Upper lobe of left lung (tissue), 6 donors: ENCODE data around the gene ZNF43. TPM values are rescaled to one million over a fixed set of nuclear protein-coding genes. Genes with fewer than 3 reads are reported as not detected.
"Not testable (repeated sequence)": the region's sequence is repeated elsewhere in the genome, so short reads cannot be mapped to it uniquely, and the experiment has no call there.

Source experiments
- ATAC-seq, 2 donors: fragments of 200-7000 bp; cut with Tn5 transposase; one replicate each; pipeline ENCODE4 v1.9.1; 2022; ENCODE audit warnings: mild to moderate bottlenecking in 2 of 2, moderate library complexity in 2 of 2; ENCODE audit not compliant: low FRiP score in 2 of 2
- DNase-seq, 2 donors: peaks; one replicate each; pipeline ENCODE4 v3.0.0-alpha.2; 2019 to 2020
- H3K27ac ChIP-seq, 4 donors: fragments of 200-600 bp; sonication (generic); one replicate each; pipeline ENCODE4 v1.5.1; 2016 to 2019
- H3K27me3 ChIP-seq, 4 donors: fragments of 200-600 bp; sonication (generic); one replicate each; pipeline ENCODE4 v1.5.1; 2017 to 2019
- H3K36me3 ChIP-seq, 4 donors: fragments of 200-600 bp; sonication (generic); one replicate each; pipeline ENCODE4 v1.5.1; 2016 to 2019
- H3K4me1 ChIP-seq, 4 donors: fragments of 200-600 bp; sonication (generic); one replicate each; pipeline ENCODE4 v1.5.1; 2018 to 2019
- H3K4me3 ChIP-seq, 4 donors: fragments of 200-600 bp; sonication (generic); one replicate each; pipeline ENCODE4 v1.5.1; 2017 to 2019; ENCODE audit warnings: mild to moderate bottlenecking in 2 of 4, moderate library complexity in 1 of 4
- H3K9me3 ChIP-seq, 4 donors: fragments of 200-600 bp; sonication (generic); one replicate each; pipeline ENCODE4 v1.5.1; 2018 to 2019
- EP300 ChIP-seq, 4 donors: sonication (generic); formaldehyde crosslinking; IDR thresholded peaks; one replicate each; pipeline ENCODE4 v1.5.1; 2017; ENCODE audit warnings: antibody characterized with exemption in 4 of 4, control low read depth in 2 of 4
- POLR2A ChIP-seq, 4 donors: fragments of 450-650 bp; IDR thresholded peaks; one replicate each; pipeline ENCODE4 v1.5.1; 2016 to 2017; ENCODE audit warnings: antibody characterized with exemption in 4 of 4, mild to moderate bottlenecking in 2 of 4
- POLR2AphosphoS5 ChIP-seq, 2 donors: sonication (generic); formaldehyde crosslinking; IDR thresholded peaks; one replicate each; pipeline ENCODE4 v1.5.1; 2017; ENCODE audit warnings: antibody characterized with exemption in 2 of 2
- WGBS, 2 donors: methylation state at CpG; one replicate each; pipeline ENCODE4 v1.1.5; 2017 to 2018; 5-methylcytosine and 5-hydroxymethylcytosine counted together
- total RNA-seq, 6 donors: library from RNA; depleted of rRNA in 4 of 6; stranded (reverse); fragments of >200 nt in 4 of 6; gene quantifications; one replicate each; pipeline versions ENCODE4 v1.1.0 to v1.2.1, GENCODE V29; 2016 to 2021
- TF ChIP-seq, protein P1 (sequence below), 6 experiments: fragments of 450-650 bp in 4 of 6; fragments of 200-600 bp in 2 of 6; sonication (generic) in 2 of 6; IDR thresholded peaks; one replicate each; pipeline ENCODE4 v1.5.1; 2016 to 2019; ENCODE audit warnings: antibody characterized with exemption in 6 of 6
- donor health status: DM: no; HTN: no; CAD: no; lungs with moderate emphysema.
- donor health status: DM: no; HTN: yes; CAD: no; lungs with severe emphysema.

Gene ZNF43
- total RNA-seq, 6 donors from 2014 or later: 8.8 to 35.6 (median 11.6) TPM

DNA sequence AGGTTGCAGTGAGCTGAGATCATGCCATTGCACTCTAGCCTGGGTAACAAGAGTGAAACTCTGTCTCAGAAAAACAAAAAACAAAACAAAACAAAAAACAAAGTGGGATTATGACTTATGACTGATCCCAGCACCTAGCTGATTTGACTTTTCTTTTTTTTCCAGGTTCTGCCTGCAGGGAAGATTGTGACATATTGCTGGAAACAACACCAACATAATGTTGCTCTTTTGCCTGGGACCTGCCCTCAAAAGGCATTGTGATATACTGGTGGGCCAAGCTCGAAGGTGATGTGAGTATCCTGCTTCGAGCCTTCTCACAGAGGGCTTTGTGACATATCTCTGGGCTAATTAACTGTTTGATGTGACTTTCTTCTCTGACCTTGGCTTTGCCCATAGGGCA is 42.0 kb upstream of the ZNF43 start:
- TF ChIP-seq POLR2AphosphoS5 (IDR thresholded peaks at IDR 0.05) (no peak), POLR2A (IDR thresholded peaks at IDR 0.05) (no peak), EP300 (IDR thresholded peaks at IDR 0.05) (no peak)
- TF ChIP-seq, protein P1, sequence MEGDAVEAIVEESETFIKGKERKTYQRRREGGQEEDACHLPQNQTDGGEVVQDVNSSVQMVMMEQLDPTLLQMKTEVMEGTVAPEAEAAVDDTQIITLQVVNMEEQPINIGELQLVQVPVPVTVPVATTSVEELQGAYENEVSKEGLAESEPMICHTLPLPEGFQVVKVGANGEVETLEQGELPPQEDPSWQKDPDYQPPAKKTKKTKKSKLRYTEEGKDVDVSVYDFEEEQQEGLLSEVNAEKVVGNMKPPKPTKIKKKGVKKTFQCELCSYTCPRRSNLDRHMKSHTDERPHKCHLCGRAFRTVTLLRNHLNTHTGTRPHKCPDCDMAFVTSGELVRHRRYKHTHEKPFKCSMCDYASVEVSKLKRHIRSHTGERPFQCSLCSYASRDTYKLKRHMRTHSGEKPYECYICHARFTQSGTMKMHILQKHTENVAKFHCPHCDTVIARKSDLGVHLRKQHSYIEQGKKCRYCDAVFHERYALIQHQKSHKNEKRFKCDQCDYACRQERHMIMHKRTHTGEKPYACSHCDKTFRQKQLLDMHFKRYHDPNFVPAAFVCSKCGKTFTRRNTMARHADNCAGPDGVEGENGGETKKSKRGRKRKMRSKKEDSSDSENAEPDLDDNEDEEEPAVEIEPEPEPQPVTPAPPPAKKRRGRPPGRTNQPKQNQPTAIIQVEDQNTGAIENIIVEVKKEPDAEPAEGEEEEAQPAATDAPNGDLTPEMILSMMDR (IDR thresholded peaks at IDR 0.05): no peak
- WGBS, 2 donors: 74 to 89% methylated on average over 2 of the region's 2 CpGs
- no peak overlapping the region for H3K4me3 ChIP-seq
- H3K27me3 ChIP-seq: no peaks in the 10 kb centered on the region
- ATAC-seq (no peak), DNase-seq (no peak)
- no peaks in the 10 kb centered on the region for H3K36me3 ChIP-seq
- no peaks in the 10 kb centered on the region for H3K4me1 ChIP-seq
- H3K9me3 ChIP-seq: no peaks in the 10 kb centered on the region
- H3K27ac ChIP-seq: no peak overlapping the region

DNA sequence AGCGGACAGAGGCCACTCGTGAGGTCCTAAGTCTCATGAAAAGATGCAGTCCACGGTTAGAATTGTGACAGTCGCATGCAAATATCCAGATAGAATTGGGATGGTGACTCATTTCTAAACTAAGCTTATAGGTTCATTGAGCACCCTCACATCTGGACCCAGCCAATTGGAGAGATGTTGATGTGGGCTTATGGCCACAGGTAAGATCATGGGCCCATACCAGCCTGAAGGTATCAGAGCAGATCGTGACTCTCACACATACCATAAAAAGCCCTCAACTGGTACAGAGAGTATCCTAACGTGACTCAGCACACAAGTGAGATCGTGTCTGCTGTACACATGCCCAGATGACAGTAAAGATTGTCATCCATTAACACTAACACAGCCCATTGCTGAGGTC is 40.6 kb upstream of the ZNF43 start:
- H3K4me1 ChIP-seq, DNase-seq, H3K36me3 ChIP-seq, H3K27ac ChIP-seq, H3K4me3 ChIP-seq, ATAC-seq, H3K9me3 ChIP-seq, H3K27me3 ChIP-seq: not testable (repeated sequence)
- WGBS, 2 donors: 89 to 90% methylated on average over 6 to 7 of the region's 7 CpGs

DNA sequence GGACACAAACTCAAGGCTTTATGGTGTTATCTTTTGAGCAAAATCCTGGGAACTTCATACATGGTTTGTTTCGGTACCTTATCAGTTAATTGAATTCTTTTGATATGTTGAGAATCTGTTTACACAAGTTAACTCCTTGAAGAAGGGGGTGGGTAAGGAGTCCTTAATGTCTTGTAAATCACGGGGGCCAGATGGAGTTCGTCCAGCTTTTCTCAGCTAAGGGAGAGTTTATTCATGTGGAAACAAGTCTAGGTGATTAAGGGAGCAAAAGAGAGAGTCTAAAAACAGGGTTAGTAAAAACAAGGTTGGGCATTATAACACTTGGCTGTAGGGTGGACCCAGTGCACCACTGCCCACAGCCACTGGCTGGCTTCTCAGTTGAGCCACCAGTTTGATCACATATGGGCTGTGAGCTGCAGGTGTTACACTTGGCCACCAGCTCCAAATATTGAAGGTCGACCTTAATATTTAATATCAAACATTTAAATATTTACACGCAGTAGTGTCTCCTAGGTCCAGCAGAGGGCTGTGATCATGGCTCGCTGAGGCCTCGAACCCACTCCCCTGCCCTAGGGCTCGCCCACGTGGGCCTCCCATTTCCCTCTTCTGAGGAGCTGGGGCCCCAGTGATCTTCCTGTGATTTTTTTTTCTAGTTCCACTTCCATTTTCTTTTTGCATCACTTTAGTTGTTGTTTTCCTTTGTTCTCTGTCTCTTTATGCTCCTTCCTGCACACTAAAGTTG is 21.0 kb upstream of the ZNF43 start:
- no peak overlapping the region for H3K27ac ChIP-seq
- no peaks in the 10 kb centered on the region for H3K9me3 ChIP-seq
- no peaks in the 10 kb centered on the region for H3K27me3 ChIP-seq
- no peak overlapping the region for H3K4me3 ChIP-seq
- TF ChIP-seq POLR2AphosphoS5 (IDR thresholded peaks at IDR 0.05) (no peak), POLR2A (IDR thresholded peaks at IDR 0.05) (no peak), EP300 (IDR thresholded peaks at IDR 0.05) (no peak)
- TF ChIP-seq, protein P1 (IDR thresholded peaks at IDR 0.05): no peak
- ATAC-seq: no peak
- WGBS, 2 donors: 38 to 43% methylated on average over 9 of the region's 9 CpGs
- peaks cover 0 to 6% (median 2%) of the 10 kb centered on the region in 4 donors for H3K4me1 ChIP-seq
- DNase-seq: peak in 1 of 2 donors; percentile 34
- H3K36me3 ChIP-seq: no peaks in the 10 kb centered on the region

DNA sequence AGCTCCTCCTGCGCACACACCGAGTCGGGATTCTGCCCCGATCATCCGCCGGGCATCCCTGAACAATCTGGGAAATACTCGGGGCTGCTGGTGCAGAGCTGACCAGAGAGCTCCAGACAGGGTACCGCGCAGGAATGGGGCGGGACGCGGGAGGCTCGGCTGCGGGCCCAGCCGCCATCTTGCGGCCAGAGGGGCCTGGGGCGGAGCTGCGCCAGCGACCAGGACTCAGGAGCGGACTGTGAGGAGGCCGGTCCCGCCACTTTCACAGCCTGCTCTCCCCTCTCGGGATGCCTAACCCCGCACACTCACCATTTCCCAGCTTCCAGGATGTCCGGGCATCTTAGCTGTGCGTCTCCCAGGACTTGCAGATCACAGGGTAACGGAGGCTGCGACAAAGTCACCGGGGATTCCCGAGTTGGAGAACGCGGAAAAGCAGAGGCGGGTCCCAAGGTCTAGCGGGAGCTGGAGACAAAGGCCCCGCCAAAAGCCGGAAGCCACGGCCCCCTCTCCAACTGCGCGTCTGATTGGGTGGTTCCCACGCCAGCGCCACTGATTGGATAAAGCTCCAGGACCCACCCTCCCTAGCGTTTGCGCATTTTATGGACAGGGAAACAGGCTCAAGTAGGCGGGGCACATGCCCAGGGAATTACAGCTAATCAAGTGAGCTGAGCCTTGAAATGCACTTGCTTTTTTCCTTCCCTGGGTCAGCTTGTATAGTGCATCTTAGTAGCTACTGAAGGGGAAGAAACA is 15.8 kb upstream of the ZNF43 start:
- no peak for TF ChIP-seq EP300 (IDR thresholded peaks at IDR 0.05)
- TF ChIP-seq, protein P1 (IDR thresholded peaks at IDR 0.05): peak in 1 of 6 experiments; percentile 19
- TF ChIP-seq POLR2AphosphoS5 (IDR thresholded peaks at IDR 0.05): peak; percentile 48 to 63
- TF ChIP-seq POLR2A (IDR thresholded peaks at IDR 0.05): peak in 1 of 4 donors; percentile 56
- 0 to 1% methylated on average over 14 to 40 of the region's 44 CpGs for WGBS, 2 donors

DNA sequence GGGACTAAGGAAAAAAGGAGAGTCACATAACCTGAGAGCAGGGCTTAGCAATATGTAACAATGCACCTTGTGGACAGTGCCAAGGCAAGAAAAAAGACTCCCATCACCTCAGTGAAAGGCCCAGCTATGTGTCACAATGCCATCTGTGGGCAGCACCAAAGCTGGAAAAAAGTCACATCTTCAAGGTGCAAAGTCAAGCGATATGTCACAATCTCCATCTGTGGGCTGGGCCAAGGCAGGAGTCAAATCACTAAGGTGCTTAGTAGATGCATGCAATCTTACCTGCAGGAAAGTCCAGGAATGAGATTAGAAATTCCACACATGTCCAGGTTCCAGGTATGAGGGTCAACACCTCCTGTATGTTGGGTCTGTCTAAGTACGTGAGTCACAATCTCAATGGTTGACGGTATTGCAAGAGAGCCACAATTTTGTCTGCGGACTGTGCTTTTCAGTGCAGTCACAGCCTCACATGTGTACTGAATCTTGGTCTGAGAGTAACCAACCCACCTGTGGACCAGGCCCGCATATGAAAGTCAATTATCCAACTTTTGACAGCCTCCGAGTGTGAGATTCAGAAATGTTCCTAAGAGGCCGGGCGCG is 14.8 kb upstream of the ZNF43 start:
- ATAC-seq: no peak
- 47 to 65% methylated on average over 7 to 9 of the region's 9 CpGs for WGBS, 2 donors

More for the DNA sequence above, 15.8 kb upstream of the ZNF43 start:
- peak overlapping the region; percentile 63 to 86 (median 70) for H3K4me3 ChIP-seq
- H3K27me3 ChIP-seq: no peaks in the 10 kb centered on the region
- ATAC-seq (peak; percentile 98 to 99), DNase-seq (peak; percentile 91 to 95)
- H3K9me3 ChIP-seq: no peaks in the 10 kb centered on the region
- peak overlapping the region; percentile 80 to 90 (median 88) for H3K27ac ChIP-seq
- H3K4me1 ChIP-seq: peaks cover 11 to 17% (median 12%) of the 10 kb centered on the region in 4 donors
- H3K36me3 ChIP-seq: peaks cover 0 to 6% (median 2%) of the 10 kb centered on the region in 4 donors

More for the DNA sequence above, 14.8 kb upstream of the ZNF43 start:
- Histone ChIP-seq H3K27ac (peak overlapping the region in 1 of 4 donors; percentile 90), H3K36me3 (peaks cover 0 to 6% (median 2%) of the 10 kb centered on the region in 4 donors), H3K4me1 (peaks cover 11 to 17% (median 12%) of the 10 kb centered on the region in 4 donors), H3K4me3 (peak overlapping the region in 3 of 4 donors; percentile 63 to 73 (median 66)), H3K27me3 (no peaks in the 10 kb centered on the region), H3K9me3 (no peaks in the 10 kb centered on the region)
- no peak for DNase-seq
- TF ChIP-seq EP300 (IDR thresholded peaks at IDR 0.05) (no peak), POLR2AphosphoS5 (IDR thresholded peaks at IDR 0.05) (no peak)
